H9 (cell line): ENCODE results near the gene ASPSCR1. TPM values are rescaled to one million over a fixed set of nuclear protein-coding genes. Genes with fewer than 3 reads are reported as not detected.

Experiments
- DNase-seq: peaks from one replicate; pipeline ENCODE4 v3.0.0-alpha.2; 2017
- H2AFZ ChIP-seq: one replicate; pipeline ENCODE4 v1.6.1; 2013; ENCODE audit warnings: mild to moderate bottlenecking, low read length, control low read depth, moderate library complexity
- H2AK5ac ChIP-seq: 2 replicates; pipeline ENCODE4 v1.6.1; 2013; ENCODE audit warnings: low read length, control low read depth, mixed read lengths; ENCODE audit not compliant: insufficient read length
- H2BK120ac ChIP-seq: one replicate; pipeline ENCODE4 v1.6.1; 2013; ENCODE audit warnings: low read depth, mild to moderate bottlenecking, low read length, control low read depth, inconsistent platforms; ENCODE audit not compliant: poor library complexity, severe bottlenecking
- H2BK12ac ChIP-seq: 2 replicates; pipeline ENCODE4 v1.6.1; 2013; ENCODE audit warnings: low read length, control low read depth, mixed read lengths, low read depth; ENCODE audit not compliant: insufficient read length
- H2BK15ac ChIP-seq: 2 replicates; pipeline ENCODE4 v1.6.1; 2013; ENCODE audit warnings: low read depth, low read length, control low read depth
- H2BK20ac ChIP-seq: one replicate; pipeline ENCODE4 v1.6.1; 2013; ENCODE audit warnings: low read depth, mild to moderate bottlenecking, low read length, control low read depth, inconsistent platforms; ENCODE audit not compliant: poor library complexity, severe bottlenecking
- H2BK5ac ChIP-seq: 2 replicates; pipeline ENCODE4 v1.6.1; 2013; ENCODE audit warnings: low read length, control low read depth, mixed read lengths; ENCODE audit not compliant: insufficient read length
- H3K14ac ChIP-seq: 2 replicates; pipeline ENCODE4 v1.6.1; 2013; ENCODE audit warnings: low read length, control low read depth; ENCODE audit not compliant: insufficient read depth
- H3K18ac ChIP-seq: 2 replicates; pipeline ENCODE4 v1.6.1; 2013; ENCODE audit warnings: low read depth, mild to moderate bottlenecking, mixed read lengths, low read length, control low read depth; ENCODE audit not compliant: insufficient read length
- H3K23ac ChIP-seq: 2 replicates; pipeline ENCODE4 v1.6.1; 2013; ENCODE audit warnings: low read length, control low read depth, mixed read lengths, low read depth; ENCODE audit not compliant: insufficient read length
- H3K23me2 ChIP-seq: 2 replicates; pipeline ENCODE4 v1.6.1; 2013; ENCODE audit warnings: low read depth, mild to moderate bottlenecking, mixed read lengths, low read length, control low read depth; ENCODE audit not compliant: insufficient read length, poor library complexity, severe bottlenecking
- H3K27ac ChIP-seq: 2 replicates; pipeline ENCODE4 v1.5.1; 2013; ENCODE audit warnings: low read length, control low read depth, mixed read lengths, low read depth; ENCODE audit not compliant: insufficient read length
- H3K27me3 ChIP-seq: 2 replicates; pipeline ENCODE4 v1.6.1; 2013; ENCODE audit warnings: low read length, control low read depth, inconsistent platforms; ENCODE audit not compliant: insufficient read depth
- H3K4ac ChIP-seq: 2 replicates; pipeline ENCODE4 v1.6.1; 2013; ENCODE audit warnings: low read depth, mild to moderate bottlenecking, control low read depth, inconsistent platforms, low read length, moderate library complexity
- H3K4me1 ChIP-seq: 2 replicates; pipeline ENCODE4 v1.6.1; 2013; ENCODE audit warnings: low read length, control low read depth, inconsistent platforms; ENCODE audit not compliant: insufficient read depth
- H3K4me2 ChIP-seq: 2 replicates; pipeline ENCODE4 v1.6.1; 2013; ENCODE audit warnings: low read length, control low read depth, mixed read lengths; ENCODE audit not compliant: insufficient read length, insufficient read depth
- H3K56ac ChIP-seq: 2 replicates; pipeline ENCODE4 v1.6.1; 2013; ENCODE audit warnings: low read depth, mild to moderate bottlenecking, mixed read lengths, low read length, control low read depth; ENCODE audit not compliant: insufficient read length
- H3K79me1 ChIP-seq: 2 replicates; pipeline ENCODE4 v1.6.1; 2013; ENCODE audit warnings: low read depth, mild to moderate bottlenecking, moderate library complexity, low read length, control low read depth, inconsistent platforms; ENCODE audit not compliant: insufficient read depth, poor library complexity, severe bottlenecking
- H3K79me2 ChIP-seq: 2 replicates; pipeline ENCODE4 v1.6.1; 2013; ENCODE audit warnings: low read length, control low read depth, inconsistent platforms; ENCODE audit not compliant: insufficient read depth
- H3K9ac ChIP-seq: 2 replicates; pipeline ENCODE4 v1.6.1; 2013; ENCODE audit warnings: low read length, control low read depth, mixed read lengths; ENCODE audit not compliant: insufficient read length; ENCODE audit errors: extremely low read depth
- H3K9me3 ChIP-seq: one replicate; pipeline ENCODE4 v1.6.1; 2013; ENCODE audit warnings: low read depth, low read length, inconsistent platforms; ENCODE audit not compliant: control insufficient read depth
- H3T11ph ChIP-seq: one replicate; pipeline ENCODE4 v1.6.1; 2013; ENCODE audit warnings: mild to moderate bottlenecking, low read length, control low read depth, inconsistent platforms
- H4K20me1 ChIP-seq: one replicate; pipeline ENCODE4 v1.6.1; 2013; ENCODE audit not compliant: control insufficient read depth, insufficient read length, insufficient read depth
- H4K5ac ChIP-seq: 2 replicates; pipeline ENCODE4 v1.6.1; 2013; ENCODE audit warnings: low read depth, mild to moderate bottlenecking, mixed read lengths, low read length, control low read depth; ENCODE audit not compliant: insufficient read length
- H4K8ac ChIP-seq: replicated peaks from 2 replicates; pipeline ENCODE4 v1.6.1; 2013; ENCODE audit warnings: low read length, control low read depth, mixed read lengths, low read depth; ENCODE audit not compliant: insufficient read length
- H4K91ac ChIP-seq: 2 replicates; pipeline ENCODE4 v1.6.1; 2013; ENCODE audit warnings: low read depth, mild to moderate bottlenecking, moderate library complexity, mixed read lengths, low read length, control low read depth; ENCODE audit not compliant: insufficient read length
- H3K27ac Mint-ChIP-seq, 3 experiments: 2 replicates in 2 of 3; 3 replicates in 1 of 3; pipeline ENCODE4 v1.8.0; 2020 to 2021; ENCODE audit warnings: mixed read lengths in 3 of 3, mild to moderate bottlenecking in 1 of 3, moderate library complexity in 1 of 3
- H3K27me3 Mint-ChIP-seq: 2 replicates; pipeline ENCODE4 v1.8.0; 2021; ENCODE audit warnings: low read depth, mild to moderate bottlenecking, moderate library complexity, mixed read lengths
- H3K36me3 Mint-ChIP-seq, 3 experiments: 2 replicates in 2 of 3; 3 replicates in 1 of 3; pipeline ENCODE4 v1.8.0; 2020 to 2021; ENCODE audit warnings: low read depth in 3 of 3, mixed read lengths in 3 of 3; ENCODE audit not compliant: insufficient read depth in 1 of 3
- H3K4me1 Mint-ChIP-seq, 2 experiments: 2 replicates each; pipeline ENCODE4 v1.8.0; 2020; ENCODE audit warnings: mixed read lengths in 2 of 2
- H3K4me3 Mint-ChIP-seq, 2 experiments: 2 replicates in 1 of 2; 3 replicates in 1 of 2; pipeline ENCODE4 v1.8.0; 2020 to 2021; ENCODE audit warnings: mild to moderate bottlenecking in 2 of 2, mixed read lengths in 2 of 2, moderate library complexity in 1 of 2
- H3K9me3 Mint-ChIP-seq, 2 experiments: 2 replicates in 1 of 2; 3 replicates in 1 of 2; pipeline ENCODE4 v1.8.0; 2020; ENCODE audit warnings: mild to moderate bottlenecking in 2 of 2, mixed read lengths in 2 of 2, moderate library complexity in 1 of 2
- CTCF ChIP-seq: fragments of 200-600 bp; sonication (generic); conservative IDR thresholded peaks from 3 replicates; pipeline ENCODE4 v1.8.0; 2021; ENCODE audit warnings: antibody characterized with exemption, mild to moderate bottlenecking
- WGBS: extraction: QIAGEN DNeasy Blood & Tissue Kit; methylation state at CpG from one replicate; pipeline ENCODE4 v1.1.7; 2013; ENCODE audit warnings: missing lambda C conversion rate, low lambda C conversion rate, mixed read lengths; ENCODE audit not compliant: insufficient read length; ENCODE audit errors: extremely low coverage; 5-methylcytosine and 5-hydroxymethylcytosine counted together
- total RNA-seq: library from RNA; stranded (reverse); gene quantifications from 2 replicates; pipeline ENCODE4 v1.2.1, GENCODE V29; 2021

Gene ASPSCR1
- total RNA-seq, 1 experiment from 2014 or later, result 50.9 TPM

- no peak overlapping the region for H3K56ac ChIP-seq
- peak overlapping the region; percentile 72 for H3K4me2 ChIP-seq
- no peaks in the 10 kb centered on the region for H3K79me2 ChIP-seq
- no peak overlapping the region for H2BK20ac ChIP-seq
- no peak overlapping the region for H4K91ac ChIP-seq
- Mint-ChIP-seq H3K27ac (no peak overlapping the region), H3K36me3 (peaks cover 4 to 44% (median 39%) of the 10 kb centered on the region in 3 experiments; a peak in 5 of 7 replicates), H3K4me3 (peak overlapping the region; percentile 83 to 89), H3K4me1 (peaks cover 0 to 13% of the 10 kb centered on the region in 2 experiments; a peak in 2 of 4 replicates), H3K27me3 (no peaks in the 10 kb centered on the region; the same call in 1 of the 2 replicates), H3K9me3 (no peaks in the 10 kb centered on the region)
- H2AK5ac ChIP-seq, result no peak overlapping the region
- no peak overlapping the region for H3K9ac ChIP-seq
- no peak overlapping the region for H4K8ac ChIP-seq
- no peak overlapping the region for H2BK120ac ChIP-seq
- H4K5ac ChIP-seq, result no peak overlapping the region
- H3K4me1 ChIP-seq, result no peaks in the 10 kb centered on the region
- H3K79me1 ChIP-seq, result peaks cover 2% of the 10 kb centered on the region
- no peak overlapping the region for H3K18ac ChIP-seq
- no peak overlapping the region for H3K23ac ChIP-seq
- H3K4ac ChIP-seq, result no peak overlapping the region
- H4K20me1 ChIP-seq, result peaks cover 3% of the 10 kb centered on the region
- no peaks in the 10 kb centered on the region for H3K23me2 ChIP-seq
- no peaks in the 10 kb centered on the region for H3K27me3 ChIP-seq
- H2AFZ ChIP-seq, result no peak overlapping the region
- H2BK12ac ChIP-seq, result no peak overlapping the region
- no peaks in the 10 kb centered on the region for H3K9me3 ChIP-seq
- no peak overlapping the region for H3T11ph ChIP-seq
- no peak overlapping the region for H3K14ac ChIP-seq
- DNase-seq, result no peak
- TF ChIP-seq CTCF, result no peak
- no peak overlapping the region for H2BK5ac ChIP-seq
- no CpG with 5 or more reads among the region's 19 CpGs for WGBS
- H3K27ac ChIP-seq, result no peak overlapping the region
- no peak overlapping the region for H2BK15ac ChIP-seq
These were observed 75.7 kb downstream of the ASPSCR1 start for GRCh38 chr17:82053130-82053529.
